Embryonic facial prominence (tissue), 1 donor: Measurements from ENCODE around the gene ASB9.
"Not testable (repeated sequence)": the region's sequence is repeated elsewhere in the genome, so short reads cannot be mapped to it uniquely, and the experiment has no call there.

ENCODE experiments used
- DNase-seq: peaks from one replicate; pipeline ENCODE4 v3.0.0-alpha.2; 2016; ENCODE audit errors: extremely low spot score

The ASB9 gene

DNA sequence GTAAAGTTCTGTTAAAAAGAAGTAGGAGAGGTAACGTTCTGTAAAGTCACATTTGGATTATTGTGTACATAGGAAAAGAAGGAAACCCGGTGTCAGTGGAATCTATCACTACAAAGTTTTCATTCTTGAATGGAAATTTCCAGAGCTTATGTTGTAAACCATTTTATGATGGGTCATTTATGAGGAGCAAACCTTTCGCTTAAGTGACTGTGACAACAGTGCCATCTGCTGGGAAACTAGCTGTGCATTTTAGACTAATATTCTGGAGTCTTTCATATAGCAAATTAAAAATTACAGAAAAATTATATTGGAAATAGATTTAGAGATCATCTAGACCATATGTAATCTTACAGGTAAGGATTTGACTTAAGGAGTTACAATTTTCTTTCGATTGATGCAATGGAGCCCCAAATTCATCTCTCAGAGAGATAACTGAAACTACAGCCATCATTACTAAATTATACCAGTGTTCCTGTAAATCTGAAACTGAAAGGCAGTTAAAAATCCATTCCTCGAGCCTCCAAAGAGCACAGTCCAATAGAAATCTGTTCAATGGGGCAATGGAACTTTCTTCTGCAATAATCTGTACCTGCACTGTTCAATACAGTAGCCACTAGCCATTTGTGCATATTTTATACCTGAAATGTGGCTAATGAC lies 26.9 kb downstream of the ASB9 start:
- DNase-seq, result no peak

DNA sequence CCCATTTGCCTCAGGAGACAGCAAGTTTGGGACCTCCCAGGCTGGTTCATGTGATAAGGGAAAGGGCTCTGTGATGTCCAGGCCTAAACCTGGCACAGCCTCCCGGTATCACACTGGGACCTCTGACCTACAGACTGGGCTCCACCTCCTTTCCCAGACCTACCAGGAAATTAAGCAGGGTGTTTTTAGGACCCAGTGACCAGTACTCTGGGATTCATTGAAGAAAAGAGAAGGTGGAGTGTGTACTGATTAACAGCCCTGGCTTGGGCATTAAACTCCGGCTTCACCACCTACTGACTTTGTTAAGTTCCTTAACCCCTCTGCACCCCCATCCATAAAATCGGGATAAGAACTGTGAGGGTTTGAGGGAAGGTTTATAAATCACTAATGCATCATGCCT lies 28.6 kb downstream of the ASB9 start:
- no peak for DNase-seq

DNA sequence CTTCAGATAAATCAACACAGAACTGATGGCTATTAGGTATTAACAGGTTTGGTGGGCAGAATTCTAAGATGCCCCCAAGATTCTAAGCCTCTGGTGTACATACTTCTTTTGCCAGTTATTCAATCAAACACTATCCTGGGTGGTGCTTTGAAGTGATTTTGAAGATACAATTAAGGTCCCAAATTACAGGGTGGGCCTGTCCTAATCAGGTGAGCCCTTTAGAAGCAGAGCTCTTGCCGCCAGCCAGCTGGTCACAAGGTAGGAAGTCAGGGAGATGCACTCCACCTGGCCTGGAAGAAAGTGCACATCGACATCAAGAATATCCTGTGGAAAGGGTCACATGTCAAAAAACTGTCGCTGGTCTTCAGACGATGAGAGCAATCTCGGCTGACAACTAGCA lies 29.5 kb downstream of the ASB9 start:
- DNase-seq, result no peak

DNA sequence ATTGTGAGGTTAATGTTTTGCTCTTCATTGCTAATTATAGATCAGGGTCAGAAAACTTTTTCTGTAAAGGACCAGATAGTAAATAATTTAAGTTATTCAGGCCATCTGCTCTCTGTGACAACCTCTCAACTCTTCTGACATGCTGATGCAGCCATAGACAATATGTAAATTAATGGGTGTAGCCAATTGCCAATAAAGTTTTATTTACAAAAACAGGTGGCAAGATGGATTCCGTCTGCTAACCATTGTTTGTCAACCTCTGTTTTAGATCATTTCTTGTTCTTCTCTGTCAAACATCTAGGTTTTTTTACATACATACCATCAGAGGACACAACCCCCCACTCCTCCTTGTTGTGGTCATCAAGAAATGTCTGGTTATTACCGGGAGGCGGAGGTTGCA lies 33.7 kb downstream of the ASB9 start:
- DNase-seq, result no peak

DNA sequence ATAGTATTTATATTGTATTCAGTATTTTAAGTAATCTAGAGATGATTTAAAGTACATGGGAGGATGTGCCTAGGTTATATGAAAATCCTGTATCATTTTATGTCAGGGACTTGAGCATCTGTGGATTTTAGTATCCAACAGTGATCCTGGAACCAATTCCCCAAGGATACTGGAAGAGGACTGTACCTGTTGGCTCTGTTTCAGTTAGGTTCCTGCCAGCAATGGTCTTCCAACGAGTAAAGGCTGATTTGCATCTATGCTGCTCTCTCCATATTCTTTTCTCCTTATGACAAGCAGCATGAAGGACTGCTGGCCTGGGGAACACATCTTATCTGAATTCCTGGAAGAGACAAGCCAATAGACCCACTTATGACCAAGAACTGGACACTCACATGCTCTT lies 34.9 kb downstream of the ASB9 start:
- DNase-seq, result no peak

DNA sequence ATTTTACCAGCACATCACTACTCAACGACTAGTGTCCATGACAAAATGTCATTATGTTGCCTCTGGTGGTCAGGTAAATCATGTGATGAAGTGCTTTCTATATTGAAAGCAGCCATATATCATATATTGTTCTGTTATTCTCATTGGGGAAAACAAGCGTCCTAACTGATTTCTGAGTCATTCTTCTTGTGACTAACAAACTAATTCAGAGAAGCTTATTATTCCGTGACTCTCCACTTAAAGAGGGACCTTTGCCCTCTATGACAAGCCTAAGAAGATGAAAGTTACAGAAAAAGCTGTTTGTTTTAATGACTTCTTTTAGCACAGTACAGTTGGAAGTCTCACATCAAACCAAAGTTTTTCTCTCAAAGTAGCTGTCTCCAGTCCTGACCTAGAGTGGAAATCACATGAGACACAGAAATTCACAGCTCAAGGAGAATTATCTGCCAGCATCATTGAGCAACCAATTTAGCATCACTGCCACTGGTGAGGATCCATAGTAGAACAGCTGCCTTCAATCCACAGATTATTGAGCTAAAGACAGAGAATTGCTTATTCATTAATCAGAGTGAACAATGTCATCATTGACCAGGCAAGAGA lies 36.4 kb downstream of the ASB9 start:
- no peak for DNase-seq

DNA sequence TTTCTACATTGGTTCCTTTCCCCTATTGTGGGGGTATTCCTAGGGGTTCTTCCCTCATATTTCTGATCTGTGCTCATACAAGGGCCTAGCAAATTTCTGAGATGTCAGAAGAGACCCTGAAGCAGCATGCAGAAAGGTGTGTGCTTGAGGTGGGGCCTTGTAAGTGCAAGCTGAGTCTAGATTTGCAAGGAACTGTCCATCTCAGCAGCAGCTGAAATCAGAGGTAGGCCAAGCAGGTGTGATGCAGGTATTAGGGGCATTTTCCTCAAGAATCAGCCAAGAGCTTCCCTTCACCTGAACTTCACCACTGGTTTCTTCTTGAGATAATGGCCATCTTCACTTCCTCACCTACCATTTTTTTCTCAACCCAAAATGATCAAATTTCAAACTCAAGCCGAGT lies 45.1 kb downstream of the ASB9 start:
- no peak for DNase-seq

DNA sequence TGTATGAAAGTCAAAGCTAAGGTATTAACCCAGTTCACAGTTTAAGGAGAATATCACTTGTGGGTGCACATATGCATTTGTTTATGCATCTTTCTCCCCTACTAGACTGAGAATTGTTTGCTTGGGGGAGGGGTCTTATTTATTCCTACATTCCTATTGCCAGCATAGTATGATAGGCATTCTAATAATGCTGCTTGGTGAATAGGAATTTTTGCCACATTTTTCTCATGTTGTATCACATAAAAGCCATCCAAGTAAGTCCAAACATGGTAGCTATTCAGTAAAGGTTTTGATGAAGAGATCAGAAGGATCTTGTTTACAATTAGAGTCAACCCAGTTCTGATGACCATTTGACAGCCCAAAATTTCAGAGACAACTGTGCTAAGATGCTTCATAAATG lies 48.6 kb downstream of the ASB9 start:
- no peak for DNase-seq

DNA sequence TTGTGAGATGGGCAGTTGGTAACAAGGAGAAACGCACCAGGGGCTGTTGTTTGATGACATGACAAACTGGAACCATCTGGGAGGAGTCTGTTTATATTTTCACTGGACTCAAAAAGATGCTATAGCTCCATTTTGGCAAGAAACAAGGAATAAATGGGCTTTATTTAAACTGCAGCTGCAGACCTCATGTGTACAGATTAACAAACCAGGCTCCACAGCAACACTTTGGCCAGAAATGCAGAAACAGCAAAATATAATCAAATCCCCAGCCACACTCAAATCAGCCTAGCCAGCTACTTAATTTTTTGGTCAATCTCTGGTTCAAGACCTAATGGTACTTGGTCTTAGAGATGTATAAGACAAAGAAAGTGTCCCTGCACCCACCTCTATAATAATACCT lies 52.7 kb downstream of the ASB9 start:
- DNase-seq, result no peak

DNA sequence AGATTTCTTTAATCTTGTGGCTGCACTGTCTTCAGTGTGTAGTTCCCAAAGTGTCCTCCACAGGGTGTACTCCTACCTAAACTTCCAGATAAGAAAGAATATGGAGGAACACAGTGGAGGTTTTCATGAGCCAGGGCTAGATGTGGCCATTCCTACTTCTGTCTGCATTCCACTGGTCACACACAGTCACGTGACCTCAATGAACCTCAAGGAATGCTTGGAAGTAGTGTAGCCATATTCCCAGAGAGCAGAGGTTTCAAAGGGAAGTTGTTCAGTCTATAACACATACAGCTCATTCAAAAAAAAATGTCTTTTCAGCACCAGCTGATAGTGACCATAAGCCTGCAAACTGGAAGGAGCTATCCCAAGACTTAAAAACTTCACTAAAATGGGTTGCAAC lies 53.6 kb downstream of the ASB9 start:
- no peak for DNase-seq

DNA sequence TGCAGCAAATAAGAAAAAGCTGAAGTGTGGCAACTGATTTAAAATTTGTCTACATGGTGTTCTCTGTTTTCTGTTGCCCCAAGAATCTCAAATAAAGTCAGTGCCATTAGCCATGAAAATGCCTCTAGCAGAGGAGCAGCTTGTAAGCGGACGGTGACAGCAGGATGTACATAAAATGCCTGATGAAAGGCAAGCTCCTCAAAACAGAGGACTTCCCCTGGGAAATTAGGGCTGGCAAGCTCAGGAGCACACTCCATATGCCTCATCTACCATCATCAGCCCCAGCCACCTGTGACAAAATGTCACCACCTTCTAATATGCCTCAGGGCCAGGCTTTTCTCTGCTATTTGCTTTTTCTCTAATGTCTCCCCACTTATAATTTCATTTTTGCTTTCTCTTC lies 54.5 kb downstream of the ASB9 start:
- DNase-seq, result no peak

DNA sequence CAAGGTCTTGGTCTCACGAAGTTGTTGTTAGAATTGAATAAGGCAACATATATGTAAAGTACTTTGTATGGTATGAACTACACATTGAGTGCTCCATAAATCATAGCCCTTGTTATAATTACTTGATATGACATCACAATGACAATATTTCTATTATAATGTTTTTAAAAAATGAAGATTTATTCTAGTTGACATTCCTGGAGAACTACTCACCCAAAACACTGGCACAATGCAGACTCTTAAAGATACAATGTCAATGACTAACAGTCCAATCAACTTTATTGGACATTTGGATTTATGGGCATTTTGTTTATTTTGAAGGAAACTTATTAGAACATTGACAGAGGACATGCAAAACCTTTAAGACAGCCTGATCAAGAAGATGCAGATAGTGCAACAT lies 55.3 kb downstream of the ASB9 start:
- no peak for DNase-seq

DNA sequence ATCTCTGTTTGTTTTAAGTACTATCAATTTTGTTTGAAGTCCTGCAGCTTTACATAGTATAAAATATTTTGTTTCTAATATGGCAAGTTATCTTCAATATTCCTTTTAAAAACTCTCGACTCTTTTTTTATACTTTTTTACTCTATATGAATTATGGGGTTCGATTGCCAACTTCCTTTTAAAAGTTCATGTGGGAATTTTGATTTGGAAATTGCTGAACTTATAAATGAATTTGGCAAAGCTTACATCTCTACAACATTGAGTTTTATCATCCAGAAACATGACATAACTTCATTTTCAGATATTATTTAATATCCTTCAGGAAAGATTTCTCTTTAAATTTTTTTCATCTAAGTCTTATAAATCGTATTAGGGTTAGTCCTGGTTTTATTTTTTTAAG lies 60.8 kb downstream of the ASB9 start:
- DNase-seq, result no peak

DNA sequence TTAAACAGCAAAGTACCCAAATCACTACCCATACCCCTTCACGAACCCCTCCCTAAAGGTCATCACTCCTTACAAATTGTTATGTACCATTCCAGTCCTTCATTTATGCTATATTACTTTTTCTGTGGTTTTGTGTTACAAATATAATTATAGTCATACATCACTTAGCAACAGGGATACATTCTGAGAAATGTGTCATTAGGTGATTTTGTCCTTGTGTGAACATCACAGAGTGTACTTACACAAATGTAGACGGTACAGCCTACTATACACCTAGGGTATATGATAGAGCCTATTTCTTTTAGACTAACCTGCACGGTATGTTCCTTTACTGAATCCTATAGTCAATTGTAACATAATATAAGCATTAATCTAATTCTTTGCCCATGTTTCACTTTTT lies 61.9 kb downstream of the ASB9 start:
- no peak for DNase-seq

DNA sequence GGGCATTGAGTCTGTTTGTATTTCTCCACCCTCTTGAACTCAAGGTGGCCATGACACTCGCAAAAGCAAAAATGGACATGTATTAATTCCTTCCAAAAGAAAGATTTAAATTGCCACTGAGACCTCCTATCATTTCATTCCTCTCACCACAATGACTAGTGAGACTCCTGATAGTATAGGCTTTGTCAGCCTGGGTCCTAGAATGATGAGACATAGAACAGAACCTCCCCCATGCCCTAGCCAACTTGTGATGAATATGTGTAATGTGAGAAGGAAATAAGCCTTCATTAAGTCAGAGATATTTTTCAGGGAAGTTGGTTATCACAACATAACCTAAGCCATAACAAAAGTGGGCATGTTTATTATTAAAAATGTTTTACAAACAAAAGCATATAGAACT lies 62.5 kb downstream of the ASB9 start:
- no peak for DNase-seq

DNA sequence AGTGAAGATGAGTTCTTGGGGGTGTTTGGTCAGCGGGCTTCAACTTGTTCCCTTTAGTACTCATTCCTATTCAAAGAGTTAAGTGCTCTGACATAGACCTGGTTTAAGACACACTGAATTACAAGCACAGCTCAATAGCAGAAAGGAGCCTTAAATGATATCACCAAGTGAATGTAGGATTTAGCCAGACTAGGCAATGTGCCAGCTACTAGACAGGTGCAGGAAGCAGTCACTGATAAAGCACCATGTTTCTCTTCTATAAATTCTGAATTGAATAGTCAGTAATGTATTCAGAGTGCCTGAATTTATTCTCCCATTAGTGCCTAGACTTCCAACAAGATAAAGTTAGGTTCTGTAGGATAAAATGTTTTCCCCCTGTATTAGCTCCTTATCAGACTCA lies 63.6 kb downstream of the ASB9 start:
- DNase-seq, result no peak

DNA sequence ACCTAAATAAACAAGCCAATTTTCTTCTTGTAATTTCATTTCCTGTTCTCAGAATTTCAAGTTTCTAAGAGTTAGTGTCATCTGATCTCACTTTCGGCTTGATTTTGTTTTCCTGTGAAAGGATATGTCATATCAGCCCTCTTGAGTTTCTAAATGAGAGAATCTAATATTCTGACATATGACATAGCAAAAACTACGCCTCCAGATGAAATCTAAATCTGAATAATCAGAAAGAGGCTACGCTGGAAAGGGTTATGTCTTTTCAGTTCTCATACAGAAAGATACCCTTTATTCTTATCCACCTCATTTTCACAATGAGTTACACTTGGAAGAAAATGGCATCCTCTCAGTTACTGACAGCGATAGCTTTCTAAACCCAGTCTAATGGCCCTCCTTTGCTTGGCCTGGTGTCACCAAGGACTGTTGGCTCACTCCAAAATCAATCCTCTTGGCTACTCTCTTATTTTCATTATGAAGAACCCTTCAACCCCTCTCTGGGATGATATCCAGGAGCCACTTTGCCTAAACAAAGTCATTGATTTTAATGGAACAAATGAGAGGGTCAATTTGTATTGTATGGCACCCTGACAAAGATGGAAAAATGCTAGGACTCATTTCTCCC lies 65.6 kb downstream of the ASB9 start:
- no peak for DNase-seq

DNA sequence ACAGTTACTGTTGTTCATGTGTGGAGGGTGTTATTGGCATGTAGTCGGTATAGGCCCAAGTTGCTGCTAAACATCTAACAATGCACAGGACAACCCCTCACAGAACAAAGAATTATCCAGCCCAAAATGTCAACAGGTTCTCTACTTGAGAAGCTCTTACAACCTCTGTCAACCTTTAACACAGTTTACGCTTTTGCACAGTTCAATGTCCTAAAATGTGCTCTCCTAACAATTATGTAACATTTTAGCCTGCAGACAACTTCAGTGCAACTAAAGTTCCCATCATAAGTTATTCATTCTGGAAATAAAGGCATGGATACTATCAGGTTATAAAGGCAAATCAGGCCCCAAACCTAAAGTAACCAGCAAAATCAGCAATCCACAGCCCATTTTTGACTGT lies 66.2 kb downstream of the ASB9 start:
- no peak for DNase-seq

DNA sequence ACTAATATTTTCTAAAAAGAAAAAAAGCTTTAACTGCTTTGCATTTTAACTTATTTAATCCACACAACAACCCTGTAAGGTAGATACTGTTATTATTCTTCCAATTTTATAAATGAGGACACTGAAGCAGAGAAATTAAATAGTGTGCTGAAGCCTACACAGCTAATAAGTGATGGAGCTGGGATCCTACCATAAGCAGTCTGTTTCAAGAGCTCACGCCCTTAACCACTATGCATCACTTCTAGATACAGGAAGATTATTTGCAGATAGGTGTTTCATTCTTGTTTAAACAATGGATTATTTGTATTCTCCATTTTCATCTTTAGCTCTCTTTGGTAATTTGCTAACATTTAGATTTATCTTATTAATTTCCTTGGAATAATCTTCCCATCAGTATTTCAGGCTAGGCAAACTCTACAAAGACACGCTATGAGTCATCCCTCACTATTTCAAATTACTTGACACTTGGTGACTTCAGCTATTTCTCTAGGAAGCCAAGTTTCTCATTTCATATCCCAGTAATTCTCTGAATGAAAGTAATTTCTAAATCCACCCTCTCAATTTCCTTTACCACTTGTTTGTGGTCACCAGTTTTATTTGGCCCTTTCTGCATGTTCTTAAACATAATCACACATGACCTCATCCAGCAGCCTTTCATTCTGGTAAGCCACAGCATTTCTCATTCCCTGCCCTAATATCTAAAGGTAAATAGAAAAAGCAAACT lies 67.3 kb downstream of the ASB9 start:
- no peak for DNase-seq

DNA sequence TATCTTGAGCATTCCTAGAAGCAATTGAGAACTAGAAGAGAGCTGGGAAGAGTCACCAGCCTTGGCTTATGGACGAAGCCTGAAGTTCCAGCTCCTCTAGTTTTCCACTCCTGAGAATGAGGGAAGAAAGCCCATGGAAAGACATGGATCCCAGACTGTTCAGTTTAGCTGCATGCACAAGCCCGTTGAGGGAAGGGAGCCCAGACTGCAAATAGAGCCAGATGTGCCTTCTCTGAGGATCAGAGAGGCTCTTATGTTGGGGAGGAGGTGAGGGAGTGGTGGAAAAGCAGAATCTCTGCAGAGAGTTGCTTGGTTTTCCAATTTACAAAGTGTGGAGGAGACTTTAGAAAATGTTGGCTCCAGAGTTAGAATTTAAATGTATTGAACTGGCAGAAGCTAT lies 69.0 kb downstream of the ASB9 start:
- no peak for DNase-seq

DNA sequence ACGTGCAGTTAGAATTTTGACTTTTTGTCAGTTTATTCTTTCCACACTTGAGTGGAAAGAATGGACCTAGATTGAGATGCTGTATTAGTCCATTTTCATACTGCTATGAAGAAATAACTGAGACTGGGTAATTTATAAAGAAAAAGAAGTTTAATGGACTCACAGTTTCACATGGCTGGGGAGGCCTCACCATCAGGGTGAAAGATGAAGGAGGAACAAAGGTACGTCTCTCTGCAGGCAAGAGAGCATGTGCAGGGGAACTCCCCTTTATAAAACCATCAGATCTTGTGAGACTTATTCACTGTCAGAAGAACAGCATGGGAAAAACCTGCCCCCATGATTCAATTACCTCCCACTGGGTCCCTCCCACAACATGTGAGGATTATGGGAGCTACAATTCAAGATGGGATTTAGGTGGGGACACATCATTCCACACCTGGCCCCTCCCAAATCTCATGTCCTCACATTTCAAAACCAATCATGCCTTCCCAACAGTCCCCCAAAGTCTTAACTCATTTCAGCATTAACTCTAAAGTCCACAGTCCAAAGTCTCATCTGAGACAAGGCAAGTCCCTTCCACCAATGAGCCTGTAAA lies 71.2 kb downstream of the ASB9 start:
- DNase-seq, result not testable (repeated sequence)

DNA sequence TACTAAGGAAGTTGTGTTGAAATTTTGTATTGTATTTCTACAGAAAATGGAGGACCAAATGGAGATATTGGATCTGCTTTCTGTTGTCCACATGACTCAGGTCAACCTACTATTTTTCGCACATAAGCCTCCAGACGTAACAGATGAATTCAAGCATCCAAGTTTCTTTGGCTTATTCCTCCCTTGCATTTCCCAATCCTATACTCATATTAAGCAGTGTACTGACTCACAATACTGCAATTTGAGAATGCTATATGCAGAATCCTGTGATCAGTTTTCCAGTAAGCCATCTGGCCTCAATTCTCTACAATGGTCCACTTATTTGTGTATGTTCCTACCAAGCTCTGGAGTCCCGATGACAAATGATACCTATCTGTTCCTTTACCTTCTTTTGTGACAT lies 75.7 kb downstream of the ASB9 start:
- no peak for DNase-seq
